Measurements from ENCODE around the gene CYP26A1.

Gene CYP26A1

GRCh38 chr10:93061594-93062513, 11.8 kb upstream of the CYP26A1 start:
- TF ChIP-seq CTCF (IDR thresholded peaks at IDR 0.05), result no peak

- no peak for TF ChIP-seq CTCF (IDR thresholded peaks at IDR 0.05)
These were observed 11.1 kb upstream of the CYP26A1 start for GRCh38 chr10:93062514-93063143.

GRCh38 chr10:93063144-93063976, 10.3 kb upstream of the CYP26A1 start:
- TF ChIP-seq CTCF (IDR thresholded peaks at IDR 0.05), result no peak

- no peak for TF ChIP-seq CTCF (IDR thresholded peaks at IDR 0.05)
These were observed 9.6 kb upstream of the CYP26A1 start for GRCh38 chr10:93063977-93064660.

- no peak for TF ChIP-seq CTCF (IDR thresholded peaks at IDR 0.05)
These were observed 8.6 kb upstream of the CYP26A1 start for GRCh38 chr10:93064874-93065660.

GRCh38 chr10:93065675-93066543, 7.8 kb upstream of the CYP26A1 start:
- TF ChIP-seq CTCF (IDR thresholded peaks at IDR 0.05), result no peak
